LNCAP (cell line): ENCODE results near the gene CCR2.

Source experiments
- CTCF ChIP-seq: fragments of 450-650 bp; IDR thresholded peaks from 2 replicates; pipeline ENCODE4 v1.5.1; 2017; ENCODE audit warnings: mild to moderate bottlenecking

The CCR2 gene

DNA sequence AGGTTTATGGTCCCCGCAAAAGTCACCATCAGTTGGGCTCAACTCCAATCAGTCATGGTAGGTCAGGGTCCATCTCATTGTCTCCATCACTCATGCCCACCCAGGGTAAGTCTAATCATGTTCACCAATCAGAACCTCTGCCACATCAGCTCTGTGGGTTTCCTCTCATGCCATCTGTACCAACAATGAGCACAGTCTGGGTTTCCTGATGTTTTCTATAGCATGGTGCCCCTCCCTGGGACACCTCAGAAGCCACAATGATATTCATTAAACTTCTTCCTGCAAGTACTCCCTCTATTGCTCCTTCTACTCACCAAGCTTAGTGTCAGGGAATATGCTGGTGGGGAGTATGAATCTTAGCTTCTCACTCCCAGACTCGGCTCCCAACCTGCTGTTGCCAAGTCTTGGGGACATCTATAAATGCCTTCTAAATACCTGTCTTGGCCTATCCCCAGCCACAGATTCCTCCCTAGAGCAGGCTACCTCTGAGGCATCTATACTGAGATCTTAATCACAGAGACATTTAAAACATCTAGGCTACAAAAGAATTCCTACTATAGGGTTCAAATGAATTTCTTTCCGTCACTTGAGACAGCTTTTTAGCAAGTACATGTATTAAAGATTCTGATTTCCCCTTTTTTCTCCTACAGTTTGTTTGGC, 5.0 kb upstream of the CCR2 start:
- TF ChIP-seq CTCF, result no peak

DNA sequence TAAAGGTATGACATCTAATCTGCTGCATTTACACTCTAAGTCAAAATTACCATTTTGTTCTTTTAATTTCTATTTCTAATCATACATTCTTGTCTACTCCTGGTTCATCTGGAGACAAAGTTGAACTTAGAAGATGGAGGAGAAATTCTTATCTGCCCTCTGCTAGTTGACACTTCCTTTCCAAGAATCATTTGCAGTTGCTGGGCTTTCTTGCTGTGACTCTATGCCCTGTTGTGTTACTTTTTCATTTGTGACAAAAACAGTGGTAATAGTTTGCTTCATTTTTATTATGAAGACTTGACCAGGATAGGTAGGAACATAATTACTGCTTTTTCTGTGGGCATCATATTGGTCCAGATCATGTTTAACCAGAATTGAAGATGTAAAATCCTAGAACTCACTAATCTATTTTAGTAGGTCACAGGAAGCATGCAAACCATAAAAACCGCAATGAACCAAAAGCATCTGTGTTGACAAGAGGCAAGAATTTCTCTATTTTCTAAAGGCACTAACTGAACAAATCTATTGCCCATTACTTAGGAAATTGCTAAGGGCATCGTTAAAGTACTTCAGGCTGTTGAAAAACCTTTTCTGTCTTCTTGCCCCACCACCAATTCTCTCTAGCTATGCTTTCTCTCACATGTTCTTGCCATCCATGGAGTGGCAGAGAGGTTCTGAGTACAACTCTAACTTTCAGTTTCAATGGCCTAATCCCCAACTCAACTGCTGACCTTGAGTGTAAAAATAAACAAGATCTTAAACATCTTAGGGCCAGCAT, 4.2 kb upstream of the CCR2 start:
- no peak for TF ChIP-seq CTCF

GRCh38 chr3:46350262-46350565, 3.7 kb upstream of the CCR2 start:
- no peak for TF ChIP-seq CTCF

- no peak for TF ChIP-seq CTCF
Measured at GRCh38 chr3:46351646-46352045, 2.3 kb upstream of the CCR2 start.

- no peak for TF ChIP-seq CTCF
Measured at GRCh38 chr3:46353090-46353489, 821 bp upstream of the CCR2 start.

- TF ChIP-seq CTCF, result no peak
Measured at GRCh38 chr3:46354478-46354877, 567 bp downstream of the CCR2 start.

GRCh38 chr3:46354984-46355383, 1.1 kb downstream of the CCR2 start:
- TF ChIP-seq CTCF, result no peak
